OCI-LY7 (cell line): ENCODE measurements around the gene SPOCK1. TPM values are rescaled to one million over a fixed set of nuclear protein-coding genes. Genes with fewer than 3 reads are reported as not detected.

ENCODE experiments used
- BruUV-seq: library from RNA; stranded (reverse); fragments of 400-500 nt; replicated peaks from 2 replicates; lab custom pipeline; 2021; lab: Mats Ljungman, UMichigan
- CTCF ChIA-PET: fragments of 300-600 bp; sonication (Branson Sonifier 250); formaldehyde crosslinking; loops from one replicate; lab custom pipeline; 2022; ENCODE audit warnings: antibody characterized with exemption; ENCODE audit not compliant: unreplicated experiment; lab: Charles Lee
- POLR2A ChIA-PET: fragments of 300-600 bp; sonication (Branson Sonifier 250); formaldehyde crosslinking; loops from one replicate; lab custom pipeline; 2022; ENCODE audit warnings: antibody characterized with exemption; lab: Charles Lee
- DNase-seq: peaks from one replicate; pipeline ENCODE4 v3.0.0-alpha.2; 2015; ENCODE audit warnings: low spot score
- H2AFZ ChIP-seq: fragments of 200-600 bp; sonication (generic), shearing (Covaris generic); 2 replicates; pipeline ENCODE4 v1.6.1; 2014; ENCODE audit warnings: mild to moderate bottlenecking, antibody characterized with exemption, low read length, moderate library complexity
- H3K27ac ChIP-seq: fragments of 200-600 bp; sonication (generic); 2 replicates; pipeline ENCODE4 v1.5.1; 2014; ENCODE audit warnings: mixed run types, low read depth, mild to moderate bottlenecking, moderate library complexity, low read length, inconsistent platforms; ENCODE audit not compliant: poor library complexity, severe bottlenecking
- H3K36me3 ChIP-seq: fragments of 200-600 bp; sonication (generic); 2 replicates; pipeline ENCODE4 v1.6.1; 2014; ENCODE audit warnings: mild to moderate bottlenecking, antibody characterized with exemption, low read length, moderate library complexity, mixed read lengths; ENCODE audit not compliant: insufficient read depth
- H3K4me1 ChIP-seq: fragments of 200-600 bp; sonication (generic); 2 replicates; pipeline ENCODE4 v1.5.1; 2014; ENCODE audit warnings: mild to moderate bottlenecking, low read length; ENCODE audit not compliant: insufficient read depth, poor library complexity, severe bottlenecking
- H3K4me2 ChIP-seq: fragments of 200-600 bp; sonication (generic); 2 replicates; pipeline ENCODE4 v1.6.1; 2014; ENCODE audit warnings: mild to moderate bottlenecking, low read length
- H3K4me3 ChIP-seq: fragments of 200-600 bp; sonication (generic); 2 replicates; pipeline ENCODE4 v1.5.1; 2014; ENCODE audit warnings: mild to moderate bottlenecking, low read depth, low read length; ENCODE audit not compliant: poor library complexity, severe bottlenecking
- H3K79me2 ChIP-seq: fragments of 200-600 bp; sonication (generic); 2 replicates; pipeline ENCODE4 v1.6.1; 2016; ENCODE audit warnings: low read depth, mild to moderate bottlenecking, low read length, moderate library complexity, mixed read lengths; ENCODE audit not compliant: insufficient read depth
- H3K9me2 ChIP-seq: fragments of 200-600 bp; sonication (generic); 2 replicates; pipeline ENCODE4 v1.6.1; 2016; ENCODE audit warnings: mild to moderate bottlenecking, low read length, mixed read lengths; ENCODE audit not compliant: insufficient read depth
- H3K9me3 ChIP-seq: fragments of 200-600 bp; sonication (generic); 2 replicates; pipeline ENCODE4 v1.6.1; 2014; ENCODE audit warnings: mild to moderate bottlenecking, mixed run types, low read length, mixed read lengths
- H4K20me1 ChIP-seq: fragments of 200-600 bp; sonication (generic); 2 replicates; pipeline ENCODE4 v1.6.1; 2014; ENCODE audit warnings: mild to moderate bottlenecking, antibody characterized with exemption, low read length, moderate library complexity, mixed read lengths; ENCODE audit not compliant: insufficient read depth
- CTCF ChIP-seq: fragments of 200-600 bp; sonication (generic); conservative IDR thresholded peaks from 2 replicates; pipeline ENCODE4 v1.5.1; 2014; ENCODE audit warnings: mild to moderate bottlenecking, antibody characterized with exemption, low read length, moderate library complexity, mixed read lengths
- EZH2phosphoT487 ChIP-seq: fragments of 200-600 bp; sonication (generic); IDR thresholded peaks from 2 replicates; pipeline ENCODE4 v1.6.1; 2018; ENCODE audit warnings: low read depth, borderline replicate concordance, mild to moderate bottlenecking, mixed run types, antibody characterized with exemption, low read length, moderate library complexity, mixed read lengths
- intact Hi-C: fragments of 100-400 bp; cut with micrococcal nuclease; formaldehyde crosslinking; loops from one replicate; pipeline ENCODE4 v1.10.0; 2022; ENCODE audit not compliant: unreplicated experiment
- total RNA-seq, 2 experiments: library from RNA; depleted of rRNA in 1 of 2; stranded (reverse); fragments of >200 nt in 1 of 2; shearing (Covaris generic) in 1 of 2; gene quantifications; 2 replicates each; pipeline ENCODE4 v1.2.3, GENCODE V29; 2014 to 2022

Gene SPOCK1
- total RNA-seq, 2 experiments from 2014 or later = 0.29 to 1.5 TPM

- TF ChIP-seq EZH2phosphoT487 (no peak), CTCF (no peak)
Measured at GRCh38 chr5:137023371-137023770, 475.8 kb downstream of the SPOCK1 start.

DNA sequence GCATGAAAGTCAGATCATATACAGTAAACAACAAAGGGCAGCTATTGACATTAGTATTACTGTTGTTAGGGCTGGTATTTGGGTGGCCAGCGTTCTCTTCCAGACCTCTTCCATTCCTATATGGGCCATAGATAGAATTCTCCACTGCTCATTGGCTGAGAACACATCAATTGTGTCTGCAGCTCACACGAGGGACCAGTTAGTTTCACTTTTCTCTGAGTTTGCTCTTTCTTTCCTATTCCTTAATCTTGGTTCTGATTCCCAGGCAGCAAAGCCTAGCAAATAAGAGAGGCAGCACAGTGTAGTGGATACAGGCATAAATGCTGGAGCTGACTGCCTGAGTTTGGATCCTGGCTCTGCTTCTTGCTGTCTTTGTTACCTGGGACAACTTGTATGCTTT, 476.4 kb downstream of the SPOCK1 start:
- no peak for DNase-seq
- Histone ChIP-seq H3K36me3 (no peaks in the 10 kb centered on the region), H3K79me2 (no peaks in the 10 kb centered on the region), H3K9me3 (no peaks in the 10 kb centered on the region), H3K9me2 (no peaks in the 10 kb centered on the region), H4K20me1 (no peaks in the 10 kb centered on the region), H3K4me1 (peaks cover 23% of the 10 kb centered on the region), H3K4me3 (peak overlapping the region; percentile 20), H2AFZ (peak overlapping the region; percentile 92), H3K4me2 (peak overlapping the region; percentile 56), H3K27ac (no peak overlapping the region)
- POLR2A ChIA-PET = interaction anchor here (0.9 to 5.6 kb wide), 7 partner anchors 10 to 58 kb away, joined by 3 to 31 read pairs (median 4); no protein-coding TSS in a partner anchor
- CTCF ChIA-PET = interaction anchor here (0.9 kb wide), 1 partner anchor 214 kb away, joined by 3 read pairs; no protein-coding TSS in a partner anchor
- intact Hi-C loops = no loop called here
- no TSS peak for BruUV-seq
- TF ChIP-seq CTCF = no peak
- no peak for TF ChIP-seq EZH2phosphoT487

More at GRCh38 chr5:137023371-137023770, 475.8 kb downstream of the SPOCK1 start:
- no TSS peak for BruUV-seq
- Histone ChIP-seq H3K4me1 (peaks cover 23% of the 10 kb centered on the region), H3K9me3 (no peaks in the 10 kb centered on the region), H3K9me2 (no peaks in the 10 kb centered on the region), H3K4me3 (no peak overlapping the region), H3K79me2 (no peaks in the 10 kb centered on the region), H3K27ac (no peak overlapping the region), H3K36me3 (no peaks in the 10 kb centered on the region), H4K20me1 (no peaks in the 10 kb centered on the region), H2AFZ (peak overlapping the region; percentile 92), H3K4me2 (peak overlapping the region; percentile 56)
- intact Hi-C loops = no loop called here
- POLR2A ChIA-PET = interaction anchor here (0.6 to 5.6 kb wide), 9 partner anchors 9 to 207 kb away, joined by 3 to 31 read pairs (median 5); no protein-coding TSS in a partner anchor
- CTCF ChIA-PET = interaction anchor here (0.7 to 1.0 kb wide), 2 partner anchors 11 to 175 kb away, joined by 3 read pairs; no protein-coding TSS in a partner anchor
- no peak for DNase-seq

DNA sequence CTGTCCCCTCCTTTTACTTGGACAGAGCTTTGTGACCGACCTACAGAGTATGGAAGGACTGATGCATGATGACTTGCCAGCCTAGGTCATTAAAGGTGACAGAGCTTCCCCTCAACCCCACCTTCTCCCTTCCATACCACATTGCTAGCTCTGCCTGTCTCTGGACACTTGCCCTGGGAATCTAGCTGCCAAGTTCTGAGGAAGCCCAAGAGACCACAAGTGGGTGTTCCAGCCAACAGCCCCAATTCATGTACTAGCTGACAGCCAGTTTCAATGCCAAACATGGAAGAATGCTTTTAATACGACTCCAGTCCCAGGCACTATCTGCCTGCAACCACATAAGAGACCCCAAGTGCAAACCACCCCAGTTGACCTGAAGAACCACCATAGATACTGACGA, 477.1 kb downstream of the SPOCK1 start:
- Histone ChIP-seq H3K36me3 (no peaks in the 10 kb centered on the region), H3K27ac (no peak overlapping the region), H4K20me1 (no peaks in the 10 kb centered on the region), H2AFZ (peak overlapping the region; percentile 92; the same call in 1 of the 2 replicates), H3K9me2 (no peaks in the 10 kb centered on the region), H3K9me3 (no peaks in the 10 kb centered on the region), H3K4me3 (no peak overlapping the region), H3K4me1 (peaks cover 25% of the 10 kb centered on the region), H3K4me2 (no peak overlapping the region), H3K79me2 (no peaks in the 10 kb centered on the region)
- ChIA-PET CTCF (interaction anchor here (0.5 to 0.9 kb wide), 3 partner anchors 101 to 1129 kb away, joined by 3 read pairs; no protein-coding TSS in a partner anchor), POLR2A (interaction anchor here (0.9 to 5.6 kb wide), 8 partner anchors 11 to 58 kb away, joined by 3 to 31 read pairs (median 4); no protein-coding TSS in a partner anchor)
- no peak for DNase-seq
- intact Hi-C loops = no loop called here
- TF ChIP-seq EZH2phosphoT487 (no peak), CTCF (no peak)
- no TSS peak for BruUV-seq
